HEK293 (cell line): ENCODE measurements around the gene PRKCE.

Source experiments
- ZNF274 ChIP-seq, 2 experiments: fragments of 200-500 bp in 1 of 2; fragments of 450-650 bp in 1 of 2; sonication (Bioruptor generic) in 1 of 2; formaldehyde crosslinking in 1 of 2; IDR thresholded peaks; 2 replicates each; pipeline versions ENCODE4 v1.5.1 to v1.6.1; 2014 to 2016; ENCODE audit warnings: borderline replicate concordance in 1 of 2, inconsistent platforms in 1 of 2, low read length in 1 of 2, missing biosample characterization in 1 of 2, missing genetic modification characterization in 1 of 2
- ZNF311 ChIP-seq: fragments of 450-650 bp; formaldehyde crosslinking; IDR thresholded peaks from 2 replicates; pipeline ENCODE4 v1.5.1; 2017; ENCODE audit warnings: missing biosample characterization, missing genetic modification characterization, borderline replicate concordance
- ZNF324 ChIP-seq: fragments of 450-650 bp; formaldehyde crosslinking; IDR thresholded peaks from 2 replicates; pipeline ENCODE4 v1.5.1; 2016; ENCODE audit warnings: missing biosample characterization, missing genetic modification characterization
- ZNF416 ChIP-seq: fragments of 450-650 bp; formaldehyde crosslinking; IDR thresholded peaks from 2 replicates; pipeline ENCODE4 v1.5.1; 2016; ENCODE audit warnings: missing biosample characterization, missing genetic modification characterization
- TF ChIP-seq, protein P1 (sequence below): fragments of 450-650 bp; formaldehyde crosslinking; IDR thresholded peaks from 2 replicates; pipeline ENCODE4 v1.5.1; 2016; ENCODE audit warnings: missing biosample characterization, missing genetic modification characterization

DNA sequence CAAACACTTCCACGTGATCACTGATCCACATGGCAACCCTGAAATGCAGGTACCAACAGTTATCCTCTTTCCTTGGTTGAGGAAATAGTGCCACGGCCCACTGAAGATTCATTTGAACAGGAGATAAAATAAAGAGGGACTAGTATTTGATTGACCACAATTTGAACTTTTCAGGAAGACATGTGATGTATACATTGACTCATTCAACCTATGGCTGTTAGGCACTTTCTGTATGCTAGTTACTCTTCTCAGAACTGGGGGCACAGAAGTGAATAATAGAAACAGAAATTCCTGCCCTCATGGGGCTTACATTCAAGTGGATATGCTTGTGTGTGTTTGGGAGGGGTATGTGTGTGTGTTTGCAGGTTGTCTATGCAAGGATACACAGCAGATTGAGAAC, 199.6 kb downstream of the PRKCE start:
- TF ChIP-seq, protein P1, sequence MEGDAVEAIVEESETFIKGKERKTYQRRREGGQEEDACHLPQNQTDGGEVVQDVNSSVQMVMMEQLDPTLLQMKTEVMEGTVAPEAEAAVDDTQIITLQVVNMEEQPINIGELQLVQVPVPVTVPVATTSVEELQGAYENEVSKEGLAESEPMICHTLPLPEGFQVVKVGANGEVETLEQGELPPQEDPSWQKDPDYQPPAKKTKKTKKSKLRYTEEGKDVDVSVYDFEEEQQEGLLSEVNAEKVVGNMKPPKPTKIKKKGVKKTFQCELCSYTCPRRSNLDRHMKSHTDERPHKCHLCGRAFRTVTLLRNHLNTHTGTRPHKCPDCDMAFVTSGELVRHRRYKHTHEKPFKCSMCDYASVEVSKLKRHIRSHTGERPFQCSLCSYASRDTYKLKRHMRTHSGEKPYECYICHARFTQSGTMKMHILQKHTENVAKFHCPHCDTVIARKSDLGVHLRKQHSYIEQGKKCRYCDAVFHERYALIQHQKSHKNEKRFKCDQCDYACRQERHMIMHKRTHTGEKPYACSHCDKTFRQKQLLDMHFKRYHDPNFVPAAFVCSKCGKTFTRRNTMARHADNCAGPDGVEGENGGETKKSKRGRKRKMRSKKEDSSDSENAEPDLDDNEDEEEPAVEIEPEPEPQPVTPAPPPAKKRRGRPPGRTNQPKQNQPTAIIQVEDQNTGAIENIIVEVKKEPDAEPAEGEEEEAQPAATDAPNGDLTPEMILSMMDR (tag by site-specific recombination) = no peak
- TF ChIP-seq ZNF416 (tag by site-specific recombination) (no peak), ZNF274 (IDR thresholded peaks at IDR 0.05; ENCODE audit: low read length) (no peak), ZNF274 (tag by site-specific recombination; IDR thresholded peaks at IDR 0.05; ENCODE audit: borderline replicate concordance) (no peak), ZNF324 (tag by site-specific recombination) (no peak), ZNF311 (no peak)
